Liver (tissue), 3 donors: ENCODE data around the gene PRAC1.

Source experiments
- ATF3 ChIP-seq: IDR thresholded peaks from 2 replicates; pipeline ENCODE4 v1.6.1; 2016; ENCODE audit warnings: antibody characterized with exemption
- GABPA ChIP-seq, 2 donors: IDR thresholded peaks in 1 of 2; conservative IDR thresholded peaks in 1 of 2; 2 replicates each; pipeline ENCODE4 v1.6.1; 2016; ENCODE audit warnings: antibody characterized with exemption in 2 of 2, mild to moderate bottlenecking in 1 of 2, moderate library complexity in 1 of 2
- HNF4A ChIP-seq, 2 donors: conservative IDR thresholded peaks; 2 replicates each; pipeline ENCODE4 v1.6.1; 2016; ENCODE audit warnings: antibody characterized with exemption in 2 of 2, mild to moderate bottlenecking in 2 of 2
- JUND ChIP-seq, 2 donors: IDR thresholded peaks; 2 replicates each; pipeline ENCODE4 v1.6.1; 2016; ENCODE audit warnings: antibody characterized with exemption in 2 of 2
- RAD21 ChIP-seq, 2 donors: IDR thresholded peaks; 2 replicates each; pipeline ENCODE4 v1.6.1; 2016; ENCODE audit warnings: antibody characterized with exemption in 2 of 2, mild to moderate bottlenecking in 2 of 2
- SP1 ChIP-seq: IDR thresholded peaks from 2 replicates; pipeline ENCODE4 v1.6.1; 2018; ENCODE audit warnings: antibody characterized with exemption, mild to moderate bottlenecking
- TAF1 ChIP-seq: conservative IDR thresholded peaks from 2 replicates; pipeline ENCODE4 v1.6.1; 2016; ENCODE audit warnings: antibody characterized with exemption, mild to moderate bottlenecking
- TF ChIP-seq, protein P1 (sequence below): fragments of 150-350 bp; IDR thresholded peaks from 2 replicates; pipeline ENCODE4 v1.5.1; 2017; ENCODE audit warnings: improper control_type of control experiment, low read depth, low read length; ENCODE audit not compliant: missing input control
- TF ChIP-seq, protein P2 (sequence below): IDR thresholded peaks from 2 replicates; pipeline ENCODE4 v1.6.1; 2016; ENCODE audit warnings: antibody characterized with exemption
- TF ChIP-seq, protein P3 (sequence below): IDR thresholded peaks from 2 replicates; pipeline ENCODE4 v1.6.1; 2016; ENCODE audit warnings: antibody characterized with exemption, mild to moderate bottlenecking
- TF ChIP-seq, protein P4 (sequence below): IDR thresholded peaks from 2 replicates; pipeline ENCODE4 v1.6.1; 2016; ENCODE audit warnings: antibody characterized with exemption
- donor health status: healthy.
- donor health status: healthy.

GRCh38 chr17:48724251-48725003, 2.1 kb upstream of the PRAC1 start:
- TF ChIP-seq, protein P1, sequence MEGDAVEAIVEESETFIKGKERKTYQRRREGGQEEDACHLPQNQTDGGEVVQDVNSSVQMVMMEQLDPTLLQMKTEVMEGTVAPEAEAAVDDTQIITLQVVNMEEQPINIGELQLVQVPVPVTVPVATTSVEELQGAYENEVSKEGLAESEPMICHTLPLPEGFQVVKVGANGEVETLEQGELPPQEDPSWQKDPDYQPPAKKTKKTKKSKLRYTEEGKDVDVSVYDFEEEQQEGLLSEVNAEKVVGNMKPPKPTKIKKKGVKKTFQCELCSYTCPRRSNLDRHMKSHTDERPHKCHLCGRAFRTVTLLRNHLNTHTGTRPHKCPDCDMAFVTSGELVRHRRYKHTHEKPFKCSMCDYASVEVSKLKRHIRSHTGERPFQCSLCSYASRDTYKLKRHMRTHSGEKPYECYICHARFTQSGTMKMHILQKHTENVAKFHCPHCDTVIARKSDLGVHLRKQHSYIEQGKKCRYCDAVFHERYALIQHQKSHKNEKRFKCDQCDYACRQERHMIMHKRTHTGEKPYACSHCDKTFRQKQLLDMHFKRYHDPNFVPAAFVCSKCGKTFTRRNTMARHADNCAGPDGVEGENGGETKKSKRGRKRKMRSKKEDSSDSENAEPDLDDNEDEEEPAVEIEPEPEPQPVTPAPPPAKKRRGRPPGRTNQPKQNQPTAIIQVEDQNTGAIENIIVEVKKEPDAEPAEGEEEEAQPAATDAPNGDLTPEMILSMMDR: peak; percentile 81
- TF ChIP-seq GABPA (IDR thresholded peaks at IDR 0.05 in 1 of 2, conservative IDR thresholded peaks at IDR 0.05 in 1 of 2) (no peak), RAD21 (IDR thresholded peaks at IDR 0.05) (peak; percentile 82 to 87), SP1 (no peak), JUND (IDR thresholded peaks at IDR 0.05) (no peak), ATF3 (no peak), HNF4A (conservative IDR thresholded peaks at IDR 0.05) (no peak), TAF1 (no peak)
- TF ChIP-seq, protein P2, sequence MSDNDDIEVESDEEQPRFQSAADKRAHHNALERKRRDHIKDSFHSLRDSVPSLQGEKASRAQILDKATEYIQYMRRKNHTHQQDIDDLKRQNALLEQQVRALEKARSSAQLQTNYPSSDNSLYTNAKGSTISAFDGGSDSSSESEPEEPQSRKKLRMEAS: no peak
- TF ChIP-seq, protein P3, sequence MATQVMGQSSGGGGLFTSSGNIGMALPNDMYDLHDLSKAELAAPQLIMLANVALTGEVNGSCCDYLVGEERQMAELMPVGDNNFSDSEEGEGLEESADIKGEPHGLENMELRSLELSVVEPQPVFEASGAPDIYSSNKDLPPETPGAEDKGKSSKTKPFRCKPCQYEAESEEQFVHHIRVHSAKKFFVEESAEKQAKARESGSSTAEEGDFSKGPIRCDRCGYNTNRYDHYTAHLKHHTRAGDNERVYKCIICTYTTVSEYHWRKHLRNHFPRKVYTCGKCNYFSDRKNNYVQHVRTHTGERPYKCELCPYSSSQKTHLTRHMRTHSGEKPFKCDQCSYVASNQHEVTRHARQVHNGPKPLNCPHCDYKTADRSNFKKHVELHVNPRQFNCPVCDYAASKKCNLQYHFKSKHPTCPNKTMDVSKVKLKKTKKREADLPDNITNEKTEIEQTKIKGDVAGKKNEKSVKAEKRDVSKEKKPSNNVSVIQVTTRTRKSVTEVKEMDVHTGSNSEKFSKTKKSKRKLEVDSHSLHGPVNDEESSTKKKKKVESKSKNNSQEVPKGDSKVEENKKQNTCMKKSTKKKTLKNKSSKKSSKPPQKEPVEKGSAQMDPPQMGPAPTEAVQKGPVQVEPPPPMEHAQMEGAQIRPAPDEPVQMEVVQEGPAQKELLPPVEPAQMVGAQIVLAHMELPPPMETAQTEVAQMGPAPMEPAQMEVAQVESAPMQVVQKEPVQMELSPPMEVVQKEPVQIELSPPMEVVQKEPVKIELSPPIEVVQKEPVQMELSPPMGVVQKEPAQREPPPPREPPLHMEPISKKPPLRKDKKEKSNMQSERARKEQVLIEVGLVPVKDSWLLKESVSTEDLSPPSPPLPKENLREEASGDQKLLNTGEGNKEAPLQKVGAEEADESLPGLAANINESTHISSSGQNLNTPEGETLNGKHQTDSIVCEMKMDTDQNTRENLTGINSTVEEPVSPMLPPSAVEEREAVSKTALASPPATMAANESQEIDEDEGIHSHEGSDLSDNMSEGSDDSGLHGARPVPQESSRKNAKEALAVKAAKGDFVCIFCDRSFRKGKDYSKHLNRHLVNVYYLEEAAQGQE: no peak
- TF ChIP-seq, protein P4, sequence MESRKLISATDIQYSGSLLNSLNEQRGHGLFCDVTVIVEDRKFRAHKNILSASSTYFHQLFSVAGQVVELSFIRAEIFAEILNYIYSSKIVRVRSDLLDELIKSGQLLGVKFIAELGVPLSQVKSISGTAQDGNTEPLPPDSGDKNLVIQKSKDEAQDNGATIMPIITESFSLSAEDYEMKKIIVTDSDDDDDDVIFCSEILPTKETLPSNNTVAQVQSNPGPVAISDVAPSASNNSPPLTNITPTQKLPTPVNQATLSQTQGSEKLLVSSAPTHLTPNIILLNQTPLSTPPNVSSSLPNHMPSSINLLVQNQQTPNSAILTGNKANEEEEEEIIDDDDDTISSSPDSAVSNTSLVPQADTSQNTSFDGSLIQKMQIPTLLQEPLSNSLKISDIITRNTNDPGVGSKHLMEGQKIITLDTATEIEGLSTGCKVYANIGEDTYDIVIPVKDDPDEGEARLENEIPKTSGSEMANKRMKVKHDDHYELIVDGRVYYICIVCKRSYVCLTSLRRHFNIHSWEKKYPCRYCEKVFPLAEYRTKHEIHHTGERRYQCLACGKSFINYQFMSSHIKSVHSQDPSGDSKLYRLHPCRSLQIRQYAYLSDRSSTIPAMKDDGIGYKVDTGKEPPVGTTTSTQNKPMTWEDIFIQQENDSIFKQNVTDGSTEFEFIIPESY: no peak
